ENCODE measurements around the gene IPO8. TPM values are rescaled to one million over a fixed set of nuclear protein-coding genes. Genes with fewer than 3 reads are reported as not detected.

Gene IPO8
- total and polyA plus RNA-seq, 2 of the 4 experiments (the other 2 are of a cell fraction), result 11.1 to 31.5 TPM

- Histone ChIP-seq H4K91ac (ENCODE audit: insufficient read depth, low read depth, low read length) (no peak overlapping the region), H2BK20ac (ENCODE audit: low read depth, low read length) (no peak overlapping the region), H3K9me3 (ENCODE audit: control insufficient read depth, insufficient read depth, low read length) (no peaks in the 10 kb centered on the region), H4K20me1 (ENCODE audit: insufficient read depth, low read length) (no peaks in the 10 kb centered on the region), H3K9me1 (ENCODE audit: insufficient read depth, low read length) (no peaks in the 10 kb centered on the region), H3K27me3 (ENCODE audit: control insufficient read depth, insufficient read depth, low read length) (no peaks in the 10 kb centered on the region), H3K18ac (ENCODE audit: low read depth, low read length) (no peak overlapping the region), H4K5ac (ENCODE audit: low read depth, low read length) (no peak overlapping the region), H3K36me3 (ENCODE audit: control insufficient read depth, insufficient read depth, low read length) (peaks cover 6% of the 10 kb centered on the region), H2AFZ (replicated peaks; ENCODE audit: low read length, poor library complexity) (no peak overlapping the region), H3K23ac (ENCODE audit: low read depth, low read length) (no peak overlapping the region; the same call in 1 of the 2 replicates), H3K79me1 (ENCODE audit: low read depth in 1 of 2, low read length in 2 of 2) (peaks cover 15 to 26% of the 10 kb centered on the region in 2 experiments), H3K4me1 (ENCODE audit: control insufficient read depth, insufficient read depth, low read length) (no peaks in the 10 kb centered on the region), H2BK5ac (ENCODE audit: low read depth, low read length, poor library complexity, severe bottlenecking) (no peak overlapping the region), H3K56ac (ENCODE audit: extremely low read depth, insufficient read depth, low read length) (no peak overlapping the region), H3K4me3 (ENCODE audit: insufficient read depth, low read depth, low read length) (no peak overlapping the region), H4K8ac (ENCODE audit: low read depth in 2 of 2, low read length in 2 of 2) (no peak overlapping the region), H2AK5ac (ENCODE audit: low read depth, low read length) (no peak overlapping the region), H2BK120ac (ENCODE audit: low read depth, low read length) (no peak overlapping the region), H3K9ac (ENCODE audit: low read depth, low read length) (no peak overlapping the region), H2BK15ac (ENCODE audit: low read depth, low read length) (no peak overlapping the region), H3K4ac (ENCODE audit: low read depth, low read length) (no peak overlapping the region), H3K4me2 (ENCODE audit: low read depth, low read length) (no peak overlapping the region), H3K27ac (ENCODE audit: insufficient read depth, low read length) (no peak overlapping the region), H2AK9ac (replicated peaks; ENCODE audit: low read depth, low read length, poor library complexity) (no peak overlapping the region), H3K14ac (replicated peaks; ENCODE audit: low read depth, low read length) (no peak overlapping the region)
- POLR2A ChIA-PET (ENCODE audit: unreplicated experiment), result no interaction called here
- no peak for ATAC-seq (ENCODE audit: low read depth)
- intact Hi-C loops (cut with micrococcal nuclease), result no loop called here
- WGBS, 2 experiments (ENCODE audit: extremely low coverage in 2 of 2, insufficient read length in 1 of 2), result 100% methylated on average over 1 of the region's 2 CpGs; no CpG with 5 or more reads in 1 of the 2 experiments
- in situ Hi-C loops (cut with MboI; ENCODE audit: low sequenced_read_pairs), result no loop called here
- TF ChIP-seq FOS (IDR thresholded peaks at IDR 0.05; ENCODE audit: low read depth, low read length), result no peak
- TF ChIP-seq MAZ (IDR thresholded peaks at IDR 0.05; ENCODE audit: borderline replicate concordance, low read depth, low read length), result no peak
- TF ChIP-seq USF2 (IDR thresholded peaks at IDR 0.05; ENCODE audit: low read depth, low read length), result no peak
- CTCF ChIA-PET, result no interaction called here
- no peak for DNase-seq
- BruUV-seq (replicated peaks), result no TSS peak
- dilution Hi-C loops (cut with HindIII; ENCODE audit: low sequenced_read_pairs, unreplicated experiment), result no loop called here
Observed at GRCh38 chr12:30739020-30739419, 43.4 kb upstream of the IPO8 start.

Measured in IMR-90 (cell line).